Osteocyte (in vitro differentiated cells): ENCODE data around the gene SPECC1. TPM values are rescaled to one million over a fixed set of nuclear protein-coding genes. Genes with fewer than 3 reads are reported as not detected.
"Not testable (repeated sequence)": the region's sequence is repeated elsewhere in the genome, so short reads cannot be mapped to it uniquely, and the experiment has no call there.

ENCODE experiments used
- DNase-seq: peaks from one replicate; pipeline ENCODE4 v3.0.0; 2021; ENCODE audit warnings: mixed read lengths; ENCODE audit not compliant: unreplicated experiment; ENCODE audit errors: extremely low spot score
- H3K27ac Mint-ChIP-seq: one replicate; pipeline ENCODE4 v1.8.0; 2021; ENCODE audit warnings: mild to moderate bottlenecking, mixed read lengths; ENCODE audit not compliant: unreplicated experiment
- H3K27me3 Mint-ChIP-seq: one replicate; pipeline ENCODE4 v1.8.0; 2021; ENCODE audit warnings: mixed read lengths; ENCODE audit not compliant: unreplicated experiment
- H3K36me3 Mint-ChIP-seq: one replicate; pipeline ENCODE4 v1.8.0; 2021; ENCODE audit warnings: mixed read lengths; ENCODE audit not compliant: unreplicated experiment
- H3K4me1 Mint-ChIP-seq: one replicate; pipeline ENCODE4 v1.8.0; 2021; ENCODE audit warnings: mixed read lengths; ENCODE audit not compliant: unreplicated experiment
- H3K4me3 Mint-ChIP-seq: one replicate; pipeline ENCODE4 v1.8.0; 2021; ENCODE audit warnings: mild to moderate bottlenecking, moderate library complexity, mixed read lengths; ENCODE audit not compliant: unreplicated experiment
- H3K9me3 Mint-ChIP-seq: one replicate; pipeline ENCODE4 v1.8.0; 2021; ENCODE audit warnings: mixed read lengths; ENCODE audit not compliant: unreplicated experiment
- CTCF ChIP-seq: fragments of 200-600 bp; sonication (generic); IDR thresholded peaks from 2 replicates; pipeline ENCODE4 v1.5.0; 2021; ENCODE audit warnings: antibody characterized with exemption, mild to moderate bottlenecking, moderate library complexity
- long read RNA-seq: library from polyadenylated mRNA; unstranded; transcript quantifications from one replicate; pipeline ENCODE4 v2.0.0, GENCODE V29; 2021
- total RNA-seq: library from RNA; stranded (reverse); gene quantifications from 2 replicates; pipeline ENCODE4 v1.2.1, GENCODE V29; 2021

The SPECC1 gene
- total RNA-seq = 12.1 and 12.6 TPM in 2 replicates
- long read RNA-seq, full-length matches to known transcripts = 7 of 26 reads
- long read RNA-seq, partial matches to known transcripts = 8 of 26 reads
- long read RNA-seq, other reads (novel, unspliced or antisense) = 11 of 26 reads

- H3K9me3 Mint-ChIP-seq = no peaks in the 10 kb centered on the region
- peaks cover 78% of the 10 kb centered on the region for H3K27me3 Mint-ChIP-seq
- peak; percentile 97 for TF ChIP-seq CTCF
- H3K4me1 Mint-ChIP-seq = peaks cover 9% of the 10 kb centered on the region
- peak; percentile 95 for DNase-seq
- H3K36me3 Mint-ChIP-seq = no peaks in the 10 kb centered on the region
- H3K27ac Mint-ChIP-seq = no peak within 1 kb of the TSS
- H3K4me3 Mint-ChIP-seq = peak within 1 kb of the TSS; percentile 85
Measured at GRCh38 chr17:20009302-20010098, at the start of gene SPECC1. Gene SPECC1, plus strand, starts transcription at chr17:20009359. Its CDS starts 87,293 bp downstream, at chr17:20096652.

- not testable (repeated sequence) for H3K9me3 Mint-ChIP-seq, DNase-seq, H3K27me3 Mint-ChIP-seq, H3K4me1 Mint-ChIP-seq, H3K4me3 Mint-ChIP-seq, H3K27ac Mint-ChIP-seq
- peaks cover 34% of the 10 kb centered on the region for H3K36me3 Mint-ChIP-seq
Measured at GRCh38 chr17:19962954-19963353, 46.2 kb upstream of the SPECC1 start.

GRCh38 chr17:19973156-19973555 is 36.0 kb upstream of the SPECC1 start:
- no peak overlapping the region for H3K27ac Mint-ChIP-seq
- TF ChIP-seq CTCF = no peak
- peaks cover 26% of the 10 kb centered on the region for H3K4me1 Mint-ChIP-seq
- no peaks in the 10 kb centered on the region for H3K27me3 Mint-ChIP-seq
- no peak for DNase-seq
- peaks cover 22% of the 10 kb centered on the region for H3K36me3 Mint-ChIP-seq
- no peaks in the 10 kb centered on the region for H3K9me3 Mint-ChIP-seq
- no peak overlapping the region for H3K4me3 Mint-ChIP-seq

GRCh38 chr17:19975601-19976000 is 33.6 kb upstream of the SPECC1 start:
- peaks cover 5% of the 10 kb centered on the region for H3K36me3 Mint-ChIP-seq
- H3K9me3 Mint-ChIP-seq = no peaks in the 10 kb centered on the region
- H3K27ac Mint-ChIP-seq = peak overlapping the region; percentile 25
- H3K27me3 Mint-ChIP-seq = no peaks in the 10 kb centered on the region
- TF ChIP-seq CTCF = no peak
- peak overlapping the region; percentile 57 for H3K4me3 Mint-ChIP-seq
- H3K4me1 Mint-ChIP-seq = peaks cover 26% of the 10 kb centered on the region
- DNase-seq = peak; percentile 32

- H3K4me3 Mint-ChIP-seq = peak within 1 kb of the TSS; percentile 92
- peak; percentile 95 for DNase-seq
- H3K36me3 Mint-ChIP-seq = peaks cover 3% of the 10 kb centered on the region
- H3K27me3 Mint-ChIP-seq = no peaks in the 10 kb centered on the region
- peaks cover 26% of the 10 kb centered on the region for H3K4me1 Mint-ChIP-seq
- H3K9me3 Mint-ChIP-seq = no peaks in the 10 kb centered on the region
- no peak for TF ChIP-seq CTCF
- peak within 1 kb of the TSS; percentile 86 for H3K27ac Mint-ChIP-seq
Measured at GRCh38 chr17:19977293-19978208, 31.6 kb upstream of the SPECC1 start, which contains the start of gene AKAP10. Gene AKAP10, minus strand, starts transcription at chr17:19977828. Its CDS starts 149 bp downstream, at chr17:19977679.
